Neuronal stem cell (in vitro differentiated cells): ENCODE measurements around the gene IST1.

ENCODE experiments used
- DNase-seq: peaks from one replicate; pipeline ENCODE4 v3.0.0-alpha.2; 2013; ENCODE audit warnings: low spot score
- H2AFZ ChIP-seq: one replicate; pipeline ENCODE4 v1.6.1; 2013; ENCODE audit warnings: mild to moderate bottlenecking, low read length, inconsistent platforms
- H2AK5ac ChIP-seq: 2 replicates; pipeline ENCODE4 v1.6.1; 2013; ENCODE audit warnings: low read depth, mild to moderate bottlenecking, inconsistent platforms, low read length, moderate library complexity, mixed read lengths
- H2BK120ac ChIP-seq: 2 replicates; pipeline ENCODE4 v1.6.1; 2013; ENCODE audit warnings: low read depth, mild to moderate bottlenecking, inconsistent platforms, low read length, moderate library complexity, mixed read lengths
- H2BK12ac ChIP-seq: one replicate; pipeline ENCODE4 v1.6.1; 2013; ENCODE audit warnings: low read length, inconsistent platforms
- H2BK15ac ChIP-seq: 2 replicates; pipeline ENCODE4 v1.6.1; 2013; ENCODE audit warnings: mild to moderate bottlenecking, low read length, inconsistent platforms, mixed read lengths
- H2BK5ac ChIP-seq: one replicate; pipeline ENCODE4 v1.6.1; 2013; ENCODE audit warnings: inconsistent platforms, mild to moderate bottlenecking, low read length, moderate library complexity
- H3K14ac ChIP-seq: one replicate; pipeline ENCODE4 v1.6.1; 2013; ENCODE audit warnings: low read length, inconsistent platforms
- H3K18ac ChIP-seq: 2 replicates; pipeline ENCODE4 v1.6.1; 2013; ENCODE audit warnings: low read length, inconsistent platforms
- H3K23ac ChIP-seq: 2 replicates; pipeline ENCODE4 v1.6.1; 2013; ENCODE audit warnings: low read depth, mild to moderate bottlenecking, mixed read lengths, low read length, inconsistent platforms; ENCODE audit not compliant: poor library complexity
- H3K27ac ChIP-seq: replicated peaks from 3 replicates; pipeline ENCODE4 v1.5.1; 2013; ENCODE audit warnings: low read length, inconsistent platforms
- H3K27me3 ChIP-seq, 3 experiments: 2 replicates each; pipeline ENCODE4 v1.6.1; 2013; ENCODE audit warnings: low read length in 3 of 3, mild to moderate bottlenecking in 2 of 3, inconsistent platforms in 1 of 3, low read depth in 1 of 3, mixed read lengths in 1 of 3, moderate library complexity in 1 of 3; ENCODE audit not compliant: control insufficient read depth in 3 of 3, insufficient read depth in 3 of 3
- H3K36me3 ChIP-seq, 2 donors: replicated peaks in 1 of 2; 2 replicates each; pipeline ENCODE4 v1.6.1; 2013; ENCODE audit warnings: low read length in 2 of 2; ENCODE audit not compliant: control insufficient read depth in 2 of 2, insufficient read depth in 2 of 2
- H3K4ac ChIP-seq: 2 replicates; pipeline ENCODE4 v1.6.1; 2013; ENCODE audit warnings: inconsistent platforms, mild to moderate bottlenecking, low read length, moderate library complexity
- H3K4me1 ChIP-seq, 2 donors: 1 replicate in 1 of 2; 2 replicates in 1 of 2; pipeline ENCODE4 v1.6.1; 2013; ENCODE audit warnings: low read length in 2 of 2, low read depth in 1 of 2; ENCODE audit not compliant: control insufficient read depth in 2 of 2, insufficient read depth in 1 of 2
- H3K4me2 ChIP-seq: one replicate; pipeline ENCODE4 v1.6.1; 2013; ENCODE audit warnings: mild to moderate bottlenecking, low read length, inconsistent platforms; ENCODE audit not compliant: insufficient read depth, poor library complexity, severe bottlenecking
- H3K4me3 ChIP-seq, 2 donors: 2 replicates each; pipeline ENCODE4 v1.5.1; 2013; ENCODE audit warnings: low read length in 2 of 2, mild to moderate bottlenecking in 2 of 2, inconsistent platforms in 1 of 2, moderate library complexity in 1 of 2
- H3K79me1 ChIP-seq: one replicate; pipeline ENCODE4 v1.6.1; 2013; ENCODE audit warnings: low read depth, mild to moderate bottlenecking, inconsistent platforms, low read length, moderate library complexity
- H3K9ac ChIP-seq: one replicate; pipeline ENCODE4 v1.6.1; 2013; ENCODE audit warnings: mild to moderate bottlenecking, low read depth, low read length, inconsistent platforms; ENCODE audit not compliant: poor library complexity
- H3K9me3 ChIP-seq, 2 donors: replicated peaks in 1 of 2; 2 replicates each; pipeline versions ENCODE3 to v1.6.1; 2013; ENCODE audit warnings: low read length in 2 of 2, mild to moderate bottlenecking in 2 of 2, inconsistent platforms in 1 of 2, low read depth in 1 of 2, mixed read lengths in 1 of 2, moderate library complexity in 1 of 2; ENCODE audit not compliant: control insufficient read depth in 2 of 2, insufficient read depth in 1 of 2
- H4K8ac ChIP-seq: one replicate; pipeline ENCODE4 v1.6.1; 2013; ENCODE audit warnings: low read depth, mild to moderate bottlenecking, inconsistent platforms, low read length, moderate library complexity
- H4K91ac ChIP-seq: one replicate; pipeline ENCODE4 v1.6.1; 2013; ENCODE audit warnings: low read length, low read depth, mild to moderate bottlenecking, inconsistent platforms; ENCODE audit not compliant: poor library complexity
- WGBS, 2 donors: extraction: QIAGEN DNeasy Blood & Tissue Kit; methylation state at CpG; one replicate each; pipeline ENCODE4 v1.1.7; 2013; ENCODE audit warnings: missing lambda C conversion rate in 2 of 2, mixed read lengths in 1 of 2; ENCODE audit not compliant: insufficient read length in 2 of 2, insufficient replicate concordance in 1 of 2; ENCODE audit errors: extremely low coverage in 2 of 2; 5-methylcytosine and 5-hydroxymethylcytosine counted together

IST1 gene

DNA sequence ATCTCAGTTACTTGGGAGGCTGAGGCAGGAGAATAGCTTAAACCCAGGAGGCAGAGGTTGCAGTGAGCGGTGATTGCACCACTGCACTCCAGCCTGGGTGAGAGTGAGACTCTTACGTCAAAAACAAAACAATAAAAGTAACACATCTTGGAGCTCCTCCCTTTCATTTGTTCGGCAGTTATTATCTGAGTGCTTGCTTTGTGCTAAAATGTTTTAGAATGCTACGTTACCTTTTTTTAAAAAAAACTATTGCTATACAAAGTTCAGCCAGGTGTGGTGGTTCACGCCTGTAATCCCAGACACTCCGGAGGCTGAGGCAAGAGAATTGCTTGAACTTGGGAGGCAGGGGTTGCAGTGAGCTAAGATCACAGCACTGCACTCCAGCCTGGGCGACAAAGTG, 15.8 kb downstream of the IST1 start:
- no peak for DNase-seq
- Histone ChIP-seq H3K27ac (no peak overlapping the region), H3K23ac (no peak overlapping the region), H2AK5ac (no peak overlapping the region), H2BK120ac (no peak overlapping the region), H4K91ac (no peak overlapping the region), H3K9me3 (peaks cover 0 to 39% of the 10 kb centered on the region in 2 donors), H2BK15ac (no peak overlapping the region), H3K9ac (no peak overlapping the region), H3K18ac (no peak overlapping the region), H3K14ac (no peak overlapping the region), H3K36me3 (peaks cover 12 to 79% of the 10 kb centered on the region in 2 donors), H2AFZ (no peak overlapping the region), H3K79me1 (peaks cover 15% of the 10 kb centered on the region), H3K4me3 (no peak overlapping the region), H4K8ac (no peak overlapping the region), H3K27me3 (no peaks in the 10 kb centered on the region), H3K4me2 (no peak overlapping the region), H3K4ac (no peak overlapping the region), H2BK5ac (no peak overlapping the region), H2BK12ac (no peak overlapping the region), H3K4me1 (no peaks in the 10 kb centered on the region)
- no CpG with 5 or more reads among the region's 7 CpGs for WGBS, 2 donors

DNA sequence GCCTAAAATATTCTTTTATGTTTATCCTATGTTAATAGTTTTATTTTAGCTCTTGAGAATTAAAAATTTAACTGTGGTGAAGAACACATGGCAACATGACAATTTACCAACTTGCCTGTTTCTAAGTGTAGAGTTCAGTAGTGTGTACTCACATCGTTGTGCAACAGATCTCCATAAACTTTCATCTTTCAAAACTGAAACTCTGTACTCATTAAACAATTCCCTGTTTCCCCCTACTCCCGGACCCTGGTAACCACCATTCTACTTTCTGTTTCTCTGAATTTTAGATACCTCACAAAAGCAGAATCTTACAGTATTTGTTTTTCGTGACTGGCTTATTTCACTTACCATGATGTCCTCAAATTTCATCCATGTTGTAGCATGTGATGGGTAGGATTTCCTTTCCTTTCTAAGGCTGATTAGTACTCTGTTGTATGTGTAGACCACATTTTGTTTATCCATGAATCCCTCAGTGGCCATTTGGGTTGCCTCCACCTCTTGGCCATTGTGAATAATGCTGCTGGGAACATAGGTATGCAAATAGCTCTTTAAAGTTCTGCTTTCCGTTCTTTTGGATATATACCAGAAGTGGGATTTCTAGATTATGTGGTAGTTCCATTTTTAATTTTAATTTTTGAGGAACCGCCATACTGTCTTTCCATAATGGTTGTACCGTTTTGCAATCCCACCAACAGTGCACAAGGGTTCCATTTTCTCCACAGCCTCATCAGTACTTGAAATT, 17.4 kb downstream of the IST1 start:
- H3K23ac ChIP-seq, result no peak overlapping the region
- no peak overlapping the region for H3K4me2 ChIP-seq
- H3K9me3 ChIP-seq, result peaks cover 0 to 43% of the 10 kb centered on the region in 2 donors
- H3K36me3 ChIP-seq, result peaks cover 19 to 85% of the 10 kb centered on the region in 2 donors
- no peak overlapping the region for H3K4ac ChIP-seq
- no peak overlapping the region for H4K8ac ChIP-seq
- H3K4me3 ChIP-seq, result no peak overlapping the region
- no peak overlapping the region for H3K9ac ChIP-seq
- H2BK5ac ChIP-seq, result no peak overlapping the region
- no peak overlapping the region for H2AFZ ChIP-seq
- no peak overlapping the region for H3K27ac ChIP-seq
- no CpG with 5 or more reads among the region's 6 CpGs for WGBS, 2 donors
- DNase-seq, result no peak
- peaks cover 15% of the 10 kb centered on the region for H3K79me1 ChIP-seq
- H2BK120ac ChIP-seq, result no peak overlapping the region
- no peaks in the 10 kb centered on the region for H3K4me1 ChIP-seq
- H4K91ac ChIP-seq, result no peak overlapping the region
- no peak overlapping the region for H2BK12ac ChIP-seq
- no peaks in the 10 kb centered on the region for H3K27me3 ChIP-seq
- H3K18ac ChIP-seq, result no peak overlapping the region
- H2BK15ac ChIP-seq, result no peak overlapping the region
- H3K14ac ChIP-seq, result no peak overlapping the region
- H2AK5ac ChIP-seq, result no peak overlapping the region

DNA sequence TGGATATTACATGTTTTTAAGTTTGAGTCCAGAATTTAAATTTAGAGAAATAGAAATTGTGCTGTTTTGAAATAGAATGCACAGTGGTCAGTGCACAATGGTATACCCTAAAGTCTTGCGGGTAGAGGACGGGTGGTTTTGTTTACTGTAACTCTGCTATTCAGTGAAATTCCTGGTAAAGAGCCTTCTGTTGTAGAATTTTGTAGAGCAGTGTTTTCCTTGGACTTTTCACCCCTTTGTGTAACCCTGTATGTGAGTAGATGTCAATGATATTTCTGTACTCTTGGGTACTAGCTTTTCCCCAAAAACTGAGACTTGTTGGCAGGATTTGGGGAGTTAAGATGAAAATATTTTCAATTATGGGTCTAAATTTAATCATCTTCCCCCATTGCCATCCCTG, 19.5 kb downstream of the IST1 start:
- H2BK12ac ChIP-seq, result no peak overlapping the region
- no peak overlapping the region for H3K27ac ChIP-seq
- H3K4me3 ChIP-seq, result no peak overlapping the region
- H2AK5ac ChIP-seq, result no peak overlapping the region
- no CpG with 5 or more reads among the region's 2 CpGs for WGBS, 2 donors
- no peak overlapping the region for H3K18ac ChIP-seq
- DNase-seq, result no peak
- H3K4ac ChIP-seq, result no peak overlapping the region
- H2BK15ac ChIP-seq, result no peak overlapping the region
- no peaks in the 10 kb centered on the region for H3K4me1 ChIP-seq
- H3K36me3 ChIP-seq, result peaks cover 28 to 90% of the 10 kb centered on the region in 2 donors
- H3K14ac ChIP-seq, result no peak overlapping the region
- no peak overlapping the region for H2BK120ac ChIP-seq
- H2BK5ac ChIP-seq, result no peak overlapping the region
- H3K79me1 ChIP-seq, result peaks cover 13% of the 10 kb centered on the region
- no peak overlapping the region for H4K91ac ChIP-seq
- no peak overlapping the region for H3K4me2 ChIP-seq
- H4K8ac ChIP-seq, result no peak overlapping the region
- no peaks in the 10 kb centered on the region for H3K27me3 ChIP-seq
- H3K23ac ChIP-seq, result no peak overlapping the region
- H3K9me3 ChIP-seq, result peaks cover 3 to 48% of the 10 kb centered on the region in 2 donors
- no peak overlapping the region for H2AFZ ChIP-seq
- no peak overlapping the region for H3K9ac ChIP-seq

DNA sequence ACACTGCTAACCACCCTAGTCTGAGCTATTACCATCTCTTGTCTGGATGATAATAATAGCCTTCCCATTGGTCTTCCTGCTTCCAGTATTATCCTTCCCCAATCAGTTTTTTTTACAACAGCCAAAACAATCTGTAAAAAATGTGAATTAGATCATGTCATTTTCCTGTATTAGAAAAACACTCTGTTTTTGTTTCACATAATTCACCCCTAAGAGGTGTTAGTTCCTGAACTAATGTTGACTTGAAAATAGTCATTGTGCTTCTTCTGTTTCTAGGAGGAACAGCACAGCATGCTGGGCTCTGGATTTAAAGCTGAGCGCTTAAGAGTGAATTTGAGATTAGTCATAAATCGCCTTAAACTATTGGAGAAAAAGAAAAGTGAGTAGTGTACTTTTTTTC, 20.0 kb downstream of the IST1 start:
- Histone ChIP-seq H3K36me3 (peaks cover 30 to 92% of the 10 kb centered on the region in 2 donors), H4K91ac (no peak overlapping the region), H3K23ac (no peak overlapping the region), H3K4me2 (no peak overlapping the region), H2AFZ (no peak overlapping the region), H3K9ac (no peak overlapping the region), H2BK12ac (no peak overlapping the region), H3K79me1 (peaks cover 13% of the 10 kb centered on the region), H4K8ac (no peak overlapping the region), H2BK120ac (no peak overlapping the region), H3K27ac (no peak overlapping the region), H3K4me3 (no peak overlapping the region), H3K4ac (no peak overlapping the region), H3K27me3 (no peaks in the 10 kb centered on the region), H2BK15ac (no peak overlapping the region), H3K9me3 (peaks cover 3 to 51% of the 10 kb centered on the region in 2 donors), H2AK5ac (no peak overlapping the region), H2BK5ac (no peak overlapping the region), H3K4me1 (no peaks in the 10 kb centered on the region), H3K14ac (no peak overlapping the region), H3K18ac (no peak overlapping the region)
- no CpG with 5 or more reads among the region's 2 CpGs for WGBS, 2 donors
- DNase-seq, result no peak
